Measurements from ENCODE around the gene CBARP.

The CBARP gene

DNA sequence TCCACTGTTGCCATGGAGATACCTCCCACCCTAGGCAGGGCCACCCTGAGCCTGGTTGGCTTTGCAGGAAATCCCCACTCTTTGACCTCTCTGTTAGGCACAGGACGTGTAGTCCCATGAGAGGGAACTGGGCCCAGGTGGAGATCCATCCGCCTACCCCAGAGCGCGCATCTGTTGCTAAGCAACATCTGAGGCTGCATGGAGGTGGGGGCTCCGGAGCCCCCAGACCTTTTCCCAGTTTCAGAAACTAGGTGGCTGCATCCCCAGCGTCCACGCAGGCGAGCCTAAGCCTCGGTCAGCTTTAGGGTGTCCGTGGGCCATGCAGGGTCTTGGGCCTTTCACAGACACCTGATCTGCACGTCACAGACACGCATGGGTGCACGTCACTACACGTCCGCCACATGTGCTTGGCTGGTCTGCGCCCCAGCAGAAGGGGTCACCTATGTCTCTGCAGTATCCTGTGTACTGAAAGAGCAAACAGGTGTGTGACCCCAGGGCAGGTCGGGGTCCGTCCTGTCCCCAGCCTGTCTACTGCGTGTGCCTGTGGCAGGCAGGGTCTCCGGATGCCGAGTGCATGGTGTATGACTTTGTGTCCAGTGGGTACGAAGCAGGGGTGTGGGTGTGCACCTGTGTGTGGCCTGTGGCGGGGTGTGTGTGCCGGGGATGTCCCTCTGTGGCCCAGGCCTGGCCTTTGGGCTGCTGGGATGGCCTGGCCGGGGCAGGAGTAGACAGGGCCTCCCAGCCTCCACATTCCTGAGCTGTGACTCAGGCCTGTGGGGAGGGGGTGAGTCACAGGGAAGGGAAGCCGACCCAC lies 27.2 kb upstream of the CBARP start:
- DNase-seq, result no peak

DNA sequence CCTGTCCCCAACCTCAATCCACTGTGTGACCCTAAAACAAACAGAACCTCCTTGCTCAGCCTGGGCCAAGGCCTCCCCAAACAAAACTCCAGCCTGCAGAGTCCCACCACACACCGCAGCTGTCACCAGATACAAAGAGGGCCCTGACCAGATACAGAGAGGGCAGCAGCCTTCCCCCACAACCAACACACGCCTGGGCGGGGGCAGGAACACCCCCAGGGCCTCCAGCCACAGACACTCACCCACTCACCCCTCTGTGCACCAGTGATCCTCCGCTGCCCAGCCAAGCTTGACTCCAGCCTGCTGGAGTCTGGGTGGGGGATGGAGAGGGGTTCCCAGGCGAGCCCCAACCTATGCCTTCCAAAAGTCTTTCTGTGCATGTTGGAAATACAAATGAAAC lies 25.4 kb upstream of the CBARP start:
- no peak for DNase-seq

DNA sequence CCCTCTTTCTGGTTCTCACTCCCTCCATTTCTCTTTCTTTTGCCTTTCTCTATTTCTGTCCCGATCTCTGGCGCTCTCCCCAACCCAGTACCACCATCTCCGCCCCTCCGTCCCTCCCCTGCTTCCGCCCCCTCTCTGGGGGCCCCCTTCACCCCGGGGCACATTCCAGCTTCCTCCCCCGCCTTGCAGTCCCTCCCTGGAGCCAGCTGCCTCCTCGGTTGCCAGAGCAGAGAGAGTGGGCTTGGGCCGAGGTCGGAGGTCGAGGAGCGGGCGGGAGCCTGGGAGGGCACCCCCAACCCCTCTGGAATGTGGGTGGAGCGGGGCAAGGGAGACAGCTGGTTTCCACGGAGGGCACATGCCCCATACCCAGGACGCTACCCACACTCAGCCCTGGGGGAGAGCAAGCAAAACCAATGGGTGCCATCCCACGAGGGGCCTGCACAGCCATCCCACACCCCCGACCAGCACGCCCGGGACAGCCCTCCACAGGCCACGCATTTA lies 24.9 kb upstream of the CBARP start:
- no peak for DNase-seq

DNA sequence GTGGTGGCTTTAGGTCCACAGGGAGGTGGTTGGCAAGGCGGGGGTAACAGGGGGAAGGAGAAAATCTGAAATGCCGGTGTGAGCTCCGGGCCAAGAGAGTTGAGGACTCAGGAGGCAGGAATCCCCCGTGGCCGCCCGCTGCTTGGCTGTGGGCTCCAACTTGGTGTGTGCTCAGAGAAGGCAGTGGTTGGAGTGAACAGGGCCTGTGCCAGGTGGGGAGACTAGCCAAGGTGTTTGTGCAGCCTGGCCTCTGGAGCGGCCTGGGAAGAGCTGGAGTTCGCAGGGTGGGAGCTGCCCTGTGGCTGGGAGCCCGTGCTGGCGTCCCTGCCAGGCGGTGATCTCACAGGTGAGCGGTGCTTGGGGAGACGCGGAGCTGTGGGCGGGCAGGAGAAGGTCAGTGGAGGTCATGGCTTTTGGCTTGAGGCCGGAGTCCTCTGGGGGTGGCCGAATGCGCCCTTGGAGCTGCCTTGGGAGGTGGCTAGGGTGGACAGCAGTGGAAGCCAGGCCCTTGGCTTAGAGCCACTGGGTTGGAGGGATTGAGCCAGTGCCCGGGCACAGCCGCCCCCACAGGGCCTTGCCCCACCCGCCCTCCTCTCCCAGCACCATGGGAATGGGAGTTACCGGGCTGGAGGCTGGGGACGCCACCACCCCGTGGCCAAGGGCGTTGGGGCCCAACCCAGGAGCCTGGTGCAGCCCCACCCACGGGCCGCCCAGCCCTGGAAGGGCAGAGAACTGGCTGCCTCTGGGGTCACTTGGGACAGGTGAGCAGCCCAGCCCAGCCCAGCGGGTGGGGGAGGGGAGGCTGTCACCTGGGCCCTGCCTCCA lies 24.2 kb upstream of the CBARP start:
- DNase-seq, result no peak

DNA sequence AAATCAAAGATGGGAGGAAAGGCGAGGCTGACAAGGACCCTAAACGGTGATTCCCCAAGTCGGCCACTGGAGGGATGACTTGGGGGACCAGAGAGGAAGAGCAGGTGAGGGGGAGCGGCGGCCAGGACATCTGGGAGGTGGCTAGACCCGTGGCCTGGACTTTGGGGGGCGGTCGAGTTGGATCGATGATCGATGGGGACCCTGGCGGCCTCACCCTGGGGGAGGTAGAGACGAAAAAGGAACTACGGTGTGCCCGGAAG lies 23.7 kb upstream of the CBARP start:
- no peak for DNase-seq

DNA sequence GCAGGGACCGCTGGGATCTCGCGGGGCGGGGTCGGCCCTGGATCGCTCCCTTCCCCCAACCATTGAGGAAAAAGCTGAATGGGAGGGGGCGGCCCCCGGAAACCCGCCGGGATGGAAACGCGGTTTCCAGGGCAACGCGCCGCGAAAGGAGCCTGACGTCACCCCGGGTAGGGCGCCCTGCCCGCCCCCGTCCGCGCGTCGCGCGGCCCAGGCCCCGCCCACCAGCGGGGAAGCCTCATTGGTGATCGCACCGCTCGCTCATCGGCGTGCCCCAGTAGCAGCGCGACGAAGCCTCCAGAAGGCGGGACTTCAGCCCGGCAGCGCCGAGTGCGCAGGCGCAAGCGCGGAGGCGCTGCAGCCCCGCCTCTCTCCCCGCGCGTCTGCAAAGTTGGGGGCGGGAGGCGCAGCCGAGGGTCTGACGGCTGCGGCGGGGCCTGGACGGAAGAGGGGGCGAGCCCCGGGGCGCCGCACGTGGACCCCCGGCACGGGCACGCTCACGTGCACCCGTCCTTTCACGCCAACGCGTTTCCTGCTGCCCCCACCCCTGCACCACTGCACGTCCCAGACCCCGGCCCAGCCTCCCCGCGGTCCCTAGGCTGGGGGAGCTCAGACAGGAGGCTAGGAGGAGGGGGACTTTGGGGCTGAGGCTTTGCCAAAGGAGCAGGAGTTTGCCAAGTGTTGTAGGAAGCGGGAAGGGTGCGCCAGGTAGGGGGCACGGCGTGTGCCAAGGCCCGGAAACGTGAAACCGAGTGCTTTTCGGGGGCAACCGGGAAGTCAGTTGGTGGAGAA lies 23.1 kb upstream of the CBARP start:
- peak; percentile 97 for DNase-seq

DNA sequence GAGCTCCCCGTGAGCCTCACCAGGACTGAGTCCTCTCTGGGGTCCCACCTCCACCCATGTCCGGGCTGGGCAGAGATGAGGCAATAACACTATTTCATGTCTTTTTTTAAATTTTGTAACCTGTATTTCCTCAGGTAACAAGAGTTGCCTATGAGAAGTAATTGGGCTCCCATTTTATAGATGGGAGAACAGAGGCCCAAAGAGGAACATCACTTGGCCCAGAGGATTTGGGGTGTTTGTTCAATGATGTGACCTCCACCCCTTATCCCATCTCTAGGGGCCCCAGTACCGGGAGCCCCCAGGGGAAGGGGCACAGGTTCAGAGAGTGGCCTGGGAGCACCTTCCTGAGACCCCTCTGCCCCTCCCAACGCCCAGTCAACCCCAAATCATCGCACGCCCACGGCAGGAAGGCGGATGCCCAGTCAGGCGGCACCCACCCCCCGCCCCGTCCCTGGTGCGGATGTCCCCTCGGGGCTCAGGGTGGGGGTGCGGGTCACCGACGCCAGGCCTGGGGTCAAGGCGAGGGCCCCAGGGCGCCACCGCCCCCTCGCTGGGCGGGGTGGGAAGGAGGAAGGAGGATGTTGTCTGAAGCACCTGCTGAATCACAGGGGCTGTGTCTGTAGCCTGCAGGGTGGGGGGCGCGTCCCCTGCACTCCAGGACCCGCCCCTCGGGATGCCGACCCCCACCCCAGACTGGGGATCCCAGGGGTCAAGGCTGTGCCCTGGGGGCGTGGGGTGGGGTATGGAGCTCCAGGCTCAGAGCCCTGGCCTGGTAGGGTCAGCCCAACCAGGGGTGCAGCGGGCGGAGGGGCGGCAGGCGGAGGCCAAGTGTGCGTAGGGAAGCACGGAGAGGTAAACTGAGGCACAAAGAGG lies 22.3 kb upstream of the CBARP start:
- peak; percentile 36 for DNase-seq

DNA sequence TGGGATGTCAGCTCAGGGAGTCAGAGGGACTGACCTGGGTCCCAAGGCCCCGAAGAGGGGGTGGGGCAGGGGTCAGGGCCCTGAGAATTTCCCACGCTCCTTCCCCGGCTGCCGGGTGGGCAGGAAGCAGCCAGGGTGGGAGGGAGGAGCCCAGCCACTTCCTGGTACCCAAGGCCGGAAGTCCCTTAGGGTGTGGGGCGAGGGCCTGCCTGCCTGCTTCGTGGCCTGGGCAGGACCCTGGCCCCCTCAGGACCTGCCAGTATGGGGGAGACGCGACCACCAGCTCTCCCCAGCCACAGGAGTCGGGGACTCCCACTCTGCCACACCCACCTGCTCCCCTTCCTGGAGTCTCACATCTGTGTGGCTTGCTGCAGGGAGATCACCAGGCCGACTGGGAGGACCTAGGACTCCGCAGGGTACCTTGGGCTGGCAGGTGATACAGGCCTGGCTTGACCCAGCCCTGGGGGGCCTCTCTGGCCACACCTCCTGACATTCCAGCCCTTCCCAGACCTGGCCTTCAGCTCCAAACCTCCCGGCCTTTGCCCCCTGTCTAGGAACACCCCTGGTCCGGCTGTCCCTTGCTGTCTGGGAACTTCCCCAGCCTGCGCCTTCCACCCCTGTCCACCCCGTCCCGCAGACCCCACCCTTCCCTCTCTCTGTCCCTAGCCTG lies 21.5 kb upstream of the CBARP start:
- peak; percentile 73 for DNase-seq

DNA sequence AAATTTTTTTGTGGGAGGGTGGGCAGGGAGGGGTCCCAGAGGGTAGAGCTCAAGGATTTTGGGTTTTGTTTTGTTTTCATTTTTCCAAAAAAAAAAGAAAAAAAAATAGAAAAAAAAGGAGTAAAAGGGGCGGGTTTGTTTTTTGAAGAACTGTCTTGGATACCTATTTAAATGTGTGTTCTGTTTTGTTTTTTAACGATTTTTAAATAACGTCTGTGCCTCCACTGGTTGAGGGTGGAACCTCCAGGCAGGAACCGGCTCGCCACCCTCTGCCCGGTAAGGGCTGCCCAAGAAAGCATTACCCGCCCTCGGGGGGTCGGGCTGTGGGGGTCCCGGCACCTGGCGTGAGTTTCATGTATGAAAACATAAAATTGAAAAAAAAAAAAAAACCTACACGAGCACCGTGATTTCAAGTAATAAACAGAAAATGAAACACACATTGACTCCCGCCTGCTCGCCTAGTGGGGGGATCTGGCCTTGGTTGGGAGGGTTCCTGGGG lies 21.0 kb upstream of the CBARP start:
- no peak for DNase-seq

DNA sequence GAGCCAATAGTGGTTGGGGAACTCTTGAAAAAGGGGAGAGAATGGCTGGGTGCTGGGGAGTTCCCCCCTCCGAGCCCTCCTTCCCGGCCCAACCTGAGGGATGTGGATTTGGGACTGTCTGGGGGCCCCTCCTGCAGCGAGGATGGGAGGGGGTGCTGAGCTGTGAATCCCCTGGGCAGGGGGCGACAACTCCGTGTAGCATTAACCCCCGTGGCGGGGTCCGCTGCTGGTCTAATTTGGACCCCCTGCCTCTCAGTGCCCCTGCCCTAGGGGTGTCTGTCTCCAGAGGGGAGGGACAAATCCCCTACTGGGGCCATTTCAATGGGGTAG lies 20.3 kb upstream of the CBARP start:
- no peak for DNase-seq

DNA sequence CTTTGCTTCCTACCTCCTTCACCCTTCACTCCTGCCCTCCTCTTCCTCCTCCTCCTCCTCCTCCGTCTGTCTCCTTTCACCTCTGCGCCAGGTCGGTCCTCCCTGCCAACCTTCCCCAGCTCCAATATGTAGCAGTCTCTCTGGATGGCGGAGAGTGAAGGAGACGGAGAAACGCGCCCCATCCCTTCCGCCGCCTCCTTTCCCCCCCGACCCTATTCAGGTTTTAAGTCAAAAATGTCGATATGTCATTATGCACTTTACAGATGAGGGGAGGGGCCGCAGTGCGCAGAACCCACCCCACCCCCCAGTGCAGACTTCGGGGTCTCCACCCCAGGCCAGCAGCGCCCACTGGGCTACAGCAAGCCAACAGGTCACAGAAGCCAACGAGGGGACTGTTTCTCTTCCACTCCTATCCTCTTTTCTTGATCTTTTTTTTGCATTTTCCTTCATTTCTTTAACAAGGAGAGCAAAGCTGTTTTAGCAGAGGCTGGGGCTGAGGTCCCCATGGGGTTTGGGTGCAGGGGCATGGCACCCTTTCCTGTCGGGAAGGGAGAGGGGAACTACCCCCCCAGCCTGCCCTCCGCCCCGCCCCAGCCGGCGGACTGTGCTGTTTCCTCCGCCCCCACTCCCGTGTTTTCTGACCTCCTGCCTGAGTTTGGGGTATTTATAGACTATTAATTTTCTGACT lies 19.8 kb upstream of the CBARP start:
- no peak for DNase-seq

DNA sequence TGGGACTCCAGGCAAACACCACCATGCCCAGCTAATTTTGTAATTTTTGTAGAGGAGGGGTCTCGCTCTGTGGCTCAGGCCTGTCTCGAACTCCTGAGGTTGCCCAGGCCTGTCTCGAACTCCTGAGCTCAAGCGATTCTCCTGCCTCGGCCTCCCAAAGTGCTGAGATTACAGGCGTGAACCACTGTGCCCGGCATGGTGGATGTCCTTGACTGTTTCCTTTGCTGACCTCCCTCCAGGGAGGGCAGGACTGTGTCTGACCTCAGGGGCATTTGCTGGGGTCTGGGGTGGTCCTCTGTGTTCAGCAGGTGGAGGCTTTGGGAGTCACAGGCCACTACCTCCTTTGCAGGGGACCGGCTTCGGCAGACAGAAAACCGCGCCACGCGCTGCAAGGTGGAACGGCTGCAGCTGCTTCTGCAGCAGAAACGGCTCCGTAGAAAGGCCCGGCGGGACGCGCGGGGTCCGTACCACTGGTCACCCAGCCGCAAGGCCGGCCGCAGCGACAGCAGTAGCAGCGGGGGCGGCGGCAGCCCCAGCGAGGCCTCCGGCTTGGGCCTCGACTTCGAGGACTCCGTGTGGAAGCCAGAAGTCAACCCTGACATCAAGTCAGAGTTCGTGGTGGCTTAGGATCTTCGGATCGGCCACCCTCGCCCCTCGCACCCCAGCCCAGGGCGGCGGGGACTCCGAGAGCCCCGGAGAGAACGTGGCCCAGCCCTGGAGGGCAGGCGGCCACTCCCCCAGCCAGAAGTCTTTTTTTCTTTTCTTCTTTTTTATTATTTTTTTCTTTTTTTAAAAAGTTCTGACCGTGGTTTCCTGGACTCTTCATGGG lies 19.1 kb upstream of the CBARP start:
- DNase-seq, result no peak

DNA sequence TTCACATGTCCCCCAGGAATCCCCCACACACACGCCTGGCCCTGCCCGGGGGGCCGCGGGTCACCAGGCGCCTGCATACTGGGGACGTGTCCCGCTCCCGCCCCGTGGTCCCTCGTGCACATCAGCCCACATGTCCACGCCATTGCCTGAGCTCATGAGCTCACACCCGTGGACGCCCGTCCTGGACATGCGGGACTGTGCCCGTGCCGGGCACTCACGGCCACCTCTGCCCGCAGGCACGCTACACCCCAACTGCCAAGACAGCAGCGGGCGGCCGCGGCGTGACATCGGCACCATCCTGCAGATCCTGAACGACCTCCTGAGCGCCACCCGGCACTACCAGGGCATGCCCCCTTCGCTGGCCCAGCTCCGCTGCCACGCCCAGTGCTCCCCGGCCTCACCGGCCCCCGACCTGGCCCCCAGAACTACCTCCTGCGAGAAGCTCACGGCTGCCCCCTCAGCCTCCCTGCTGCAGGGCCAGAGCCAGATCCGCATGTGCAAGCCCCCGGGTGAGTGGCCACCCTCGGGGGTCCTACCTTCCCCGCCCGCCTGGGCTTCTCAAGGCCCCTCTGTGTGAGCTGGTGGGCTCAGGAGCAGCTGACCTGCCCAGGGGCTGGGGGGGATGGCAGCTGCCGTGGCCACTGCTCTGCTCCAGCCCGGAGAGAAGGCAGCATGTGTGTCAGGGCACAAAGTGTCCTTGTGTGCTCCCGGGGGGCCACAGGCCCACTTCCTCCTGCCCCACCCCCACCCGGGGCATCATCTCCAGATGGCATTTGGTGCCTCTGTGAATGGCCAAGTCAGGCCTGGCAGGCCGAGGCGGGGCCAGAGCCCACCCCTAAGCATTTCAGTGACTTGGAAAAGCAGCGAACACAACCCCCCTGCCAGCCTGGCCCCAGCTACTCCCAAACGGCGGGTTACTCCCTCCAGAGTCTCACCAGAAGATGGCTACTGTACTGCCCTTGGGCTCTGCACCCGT lies 17.7 kb upstream of the CBARP start:
- no peak for DNase-seq

DNA sequence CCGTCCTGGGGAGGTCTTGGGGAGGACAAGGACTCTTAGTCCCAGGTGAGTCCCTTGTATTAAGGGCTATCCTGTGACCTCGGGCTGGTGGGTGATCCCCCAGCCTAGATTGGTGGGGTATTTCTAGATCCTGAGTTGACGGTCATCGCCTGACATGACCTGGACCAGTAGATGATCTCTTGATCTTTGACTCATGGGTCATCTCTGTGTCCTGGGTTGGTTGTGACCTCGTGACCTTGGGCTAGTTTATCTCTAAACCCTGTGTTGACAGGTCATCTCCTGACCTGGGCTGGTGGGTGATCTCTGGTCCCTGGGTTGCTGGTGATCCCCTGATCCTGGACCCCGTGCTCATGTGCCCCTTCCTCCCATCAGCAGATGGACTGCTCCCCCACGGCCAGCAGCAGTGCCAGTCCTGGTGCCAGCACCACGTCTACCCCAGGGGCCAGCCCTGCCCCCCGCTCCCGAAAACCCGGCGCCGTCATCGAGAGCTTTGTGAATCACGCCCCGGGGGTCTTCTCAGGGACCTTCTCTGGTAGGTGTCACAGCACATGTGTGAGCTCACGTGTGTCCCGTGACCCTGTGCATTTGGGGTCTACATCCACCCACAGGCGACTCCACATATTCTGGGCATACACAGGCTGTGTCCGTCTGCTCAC lies 16.9 kb upstream of the CBARP start:
- no peak for DNase-seq

DNA sequence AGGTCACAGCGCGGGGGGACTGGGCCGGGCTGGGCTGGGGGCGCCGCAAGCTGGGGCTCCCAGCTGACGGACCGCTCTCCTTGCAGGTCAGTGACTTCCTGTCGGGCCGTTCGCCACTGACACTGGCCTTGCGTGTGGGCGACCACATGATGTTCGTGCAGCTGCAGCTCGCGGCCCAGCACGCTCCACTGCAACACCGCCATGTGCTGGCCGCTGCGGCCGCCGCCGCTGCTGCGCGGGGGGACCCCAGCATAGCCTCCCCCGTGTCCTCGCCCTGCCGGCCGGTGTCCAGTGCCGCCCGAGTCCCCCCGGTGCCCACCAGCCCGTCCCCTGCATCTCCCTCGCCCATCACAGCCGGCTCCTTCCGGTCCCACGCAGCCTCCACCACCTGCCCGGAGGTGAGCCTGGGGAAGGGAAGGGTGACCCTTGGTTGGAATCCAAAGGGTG lies 16.3 kb upstream of the CBARP start:
- DNase-seq, result no peak

DNA sequence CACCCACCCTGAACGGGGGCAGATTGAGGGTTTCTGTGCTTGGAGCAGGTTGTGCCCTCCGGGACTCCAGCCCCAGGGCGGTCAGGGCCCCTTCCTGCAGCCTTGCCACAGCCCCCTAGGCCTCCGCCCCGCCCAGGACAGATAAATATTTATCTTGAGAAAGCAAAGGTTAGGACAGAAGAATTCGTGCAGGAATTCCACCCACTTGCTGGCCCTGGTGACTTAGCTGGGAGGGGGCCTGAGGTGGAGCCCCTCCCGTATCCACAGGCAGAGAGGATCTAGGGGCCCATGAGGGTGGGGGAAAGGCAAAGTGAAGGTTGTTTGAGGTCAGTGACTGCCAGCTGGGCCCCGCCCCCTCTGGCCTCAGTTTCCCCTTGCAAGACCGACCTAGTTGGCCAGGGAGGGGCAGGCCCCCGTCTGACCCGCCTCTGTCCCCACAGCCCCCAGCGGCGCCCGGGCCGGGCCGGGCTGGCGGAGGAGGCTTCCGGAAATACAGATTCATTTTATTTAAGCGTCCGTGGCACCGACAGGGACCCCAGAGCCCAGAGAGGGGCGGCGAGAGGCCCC lies 15.8 kb upstream of the CBARP start:
- no peak for DNase-seq

DNA sequence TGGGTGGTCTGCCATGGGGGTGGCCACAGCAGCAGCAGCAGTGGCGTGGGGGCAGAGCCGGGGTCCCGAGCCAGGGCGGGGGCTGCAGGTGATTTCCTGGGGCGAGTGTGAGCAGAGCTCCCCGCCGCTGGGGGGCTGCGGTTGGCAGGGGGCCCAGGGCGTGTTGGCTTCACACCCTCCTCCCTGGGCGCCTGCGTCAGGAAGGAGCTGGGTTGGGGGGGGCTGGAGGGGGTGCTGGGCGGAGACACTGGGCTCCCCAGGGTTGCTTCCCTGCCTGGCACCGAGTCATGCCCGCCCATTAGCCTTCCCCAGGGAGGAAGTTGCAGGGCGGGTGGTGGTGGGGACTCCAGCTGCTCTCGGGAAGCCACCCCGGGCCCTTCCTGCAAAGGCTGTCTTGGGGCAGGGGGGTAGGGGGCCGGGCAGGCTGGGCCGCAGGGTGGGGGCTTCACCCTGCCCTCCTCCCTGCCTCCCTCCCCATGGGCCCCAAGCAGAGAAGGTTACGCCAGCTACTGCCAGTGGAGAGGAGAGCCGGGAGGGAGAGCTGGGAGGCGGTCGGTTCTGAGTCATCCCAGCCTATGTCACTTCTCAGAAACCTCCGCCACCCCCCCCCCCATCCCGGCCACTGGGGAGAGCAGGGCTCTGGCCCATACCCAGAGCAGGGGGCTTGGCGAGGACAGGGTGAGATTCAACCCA lies 15.2 kb upstream of the CBARP start:
- peak; percentile 74 for DNase-seq

All from activated effector memory CD4-positive, alpha-beta T cell treated with Interleukin-2 at 50 U/mL for 16 hours (primary cell).